Coronary artery (tissue), 2 donors: Measurements from ENCODE around the gene CFDP1.

Experiments used
- DNase-seq: peaks from one replicate; pipeline ENCODE4 v3.0.0-alpha.2; 2017; ENCODE audit warnings: low spot score
- H3K27ac ChIP-seq, 2 donors: fragments of 200-600 bp; sonication (generic); one replicate each; pipeline ENCODE4 v1.5.1; 2016 to 2019
- H3K4me3 ChIP-seq: fragments of 200-600 bp; sonication (generic); 2 replicates; pipeline ENCODE4 v1.5.1; 2016; ENCODE audit warnings: mild to moderate bottlenecking, moderate library complexity
- TF ChIP-seq, protein P1 (sequence below): fragments of 200-600 bp; sonication (generic); IDR thresholded peaks from one replicate; pipeline ENCODE4 v1.5.1; 2019; ENCODE audit warnings: antibody characterized with exemption

The CFDP1 gene

DNA sequence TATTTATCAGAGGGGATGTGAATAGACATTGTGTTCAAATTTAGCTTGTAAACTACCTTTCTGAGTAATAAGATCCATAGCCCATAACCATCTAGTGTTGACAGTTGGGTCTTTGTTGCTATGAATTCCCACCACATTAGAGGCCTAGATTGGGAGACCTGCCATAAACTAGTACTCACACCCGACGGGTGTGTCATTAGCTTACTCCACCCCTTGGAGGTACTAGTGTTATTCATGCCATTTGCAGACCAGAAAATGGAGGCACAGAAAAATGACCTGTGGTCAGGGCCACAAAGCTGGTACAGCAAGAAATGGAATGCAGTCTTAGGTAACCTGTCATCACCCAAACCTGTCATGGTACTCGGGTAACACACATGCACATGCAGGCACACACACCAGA, 140.6 kb downstream of the CFDP1 start:
- TF ChIP-seq, protein P1, sequence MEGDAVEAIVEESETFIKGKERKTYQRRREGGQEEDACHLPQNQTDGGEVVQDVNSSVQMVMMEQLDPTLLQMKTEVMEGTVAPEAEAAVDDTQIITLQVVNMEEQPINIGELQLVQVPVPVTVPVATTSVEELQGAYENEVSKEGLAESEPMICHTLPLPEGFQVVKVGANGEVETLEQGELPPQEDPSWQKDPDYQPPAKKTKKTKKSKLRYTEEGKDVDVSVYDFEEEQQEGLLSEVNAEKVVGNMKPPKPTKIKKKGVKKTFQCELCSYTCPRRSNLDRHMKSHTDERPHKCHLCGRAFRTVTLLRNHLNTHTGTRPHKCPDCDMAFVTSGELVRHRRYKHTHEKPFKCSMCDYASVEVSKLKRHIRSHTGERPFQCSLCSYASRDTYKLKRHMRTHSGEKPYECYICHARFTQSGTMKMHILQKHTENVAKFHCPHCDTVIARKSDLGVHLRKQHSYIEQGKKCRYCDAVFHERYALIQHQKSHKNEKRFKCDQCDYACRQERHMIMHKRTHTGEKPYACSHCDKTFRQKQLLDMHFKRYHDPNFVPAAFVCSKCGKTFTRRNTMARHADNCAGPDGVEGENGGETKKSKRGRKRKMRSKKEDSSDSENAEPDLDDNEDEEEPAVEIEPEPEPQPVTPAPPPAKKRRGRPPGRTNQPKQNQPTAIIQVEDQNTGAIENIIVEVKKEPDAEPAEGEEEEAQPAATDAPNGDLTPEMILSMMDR, result no peak
- Histone ChIP-seq H3K4me3 (no peak overlapping the region), H3K27ac (no peak overlapping the region)
- no peak for DNase-seq

DNA sequence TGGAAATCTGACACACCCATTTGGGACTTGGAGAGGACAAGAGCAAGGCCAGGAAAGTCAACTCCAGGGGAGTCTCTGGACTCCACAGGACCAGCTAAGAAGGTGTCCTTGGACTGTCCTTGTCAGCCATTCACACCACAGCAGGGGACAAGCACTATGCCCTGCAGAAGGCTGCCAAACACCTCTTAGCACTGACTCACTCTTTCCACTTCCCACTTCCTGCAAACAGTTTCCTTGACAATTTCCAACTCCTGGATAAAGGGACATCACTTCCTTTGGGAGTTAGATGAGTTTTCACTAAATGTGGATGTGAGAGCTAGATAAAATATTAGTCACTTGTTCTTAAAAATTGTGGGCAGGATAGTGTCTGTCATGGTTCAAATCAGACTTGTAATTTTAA, 144.1 kb downstream of the CFDP1 start:
- no peak overlapping the region for H3K27ac ChIP-seq
- no peak for DNase-seq
- TF ChIP-seq, protein P1, result no peak

DNA sequence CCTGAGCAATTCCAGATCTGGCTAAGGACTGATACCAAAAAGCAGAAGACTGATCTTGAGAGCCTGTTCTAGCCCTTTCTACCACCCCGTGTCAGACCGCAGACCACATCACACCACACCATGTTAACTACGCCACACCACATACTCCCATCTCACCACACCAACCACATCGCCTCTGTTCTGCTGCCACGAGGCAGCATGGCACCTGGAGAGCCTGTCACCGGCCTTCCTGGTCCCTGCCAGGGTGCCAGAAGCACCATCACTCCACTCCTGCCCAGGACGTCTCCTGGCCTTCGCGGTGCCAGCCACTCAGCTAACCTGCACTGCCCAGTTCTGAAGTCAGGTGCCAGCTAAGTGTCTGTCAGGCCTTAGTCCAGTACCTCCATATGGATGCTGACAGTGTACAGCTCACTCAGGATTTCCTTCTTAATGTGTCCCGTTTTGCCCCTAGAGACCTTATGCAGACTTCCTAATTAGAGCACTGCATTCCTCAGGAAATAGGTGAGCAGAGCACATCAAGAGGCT, 144.6 kb downstream of the CFDP1 start:
- H3K27ac ChIP-seq, result peak overlapping the region in 1 of 2 donors; percentile 56
- TF ChIP-seq, protein P1, result no peak

More for the DNA sequence above, 144.1 kb downstream of the CFDP1 start:
- no peak overlapping the region for H3K4me3 ChIP-seq

DNA sequence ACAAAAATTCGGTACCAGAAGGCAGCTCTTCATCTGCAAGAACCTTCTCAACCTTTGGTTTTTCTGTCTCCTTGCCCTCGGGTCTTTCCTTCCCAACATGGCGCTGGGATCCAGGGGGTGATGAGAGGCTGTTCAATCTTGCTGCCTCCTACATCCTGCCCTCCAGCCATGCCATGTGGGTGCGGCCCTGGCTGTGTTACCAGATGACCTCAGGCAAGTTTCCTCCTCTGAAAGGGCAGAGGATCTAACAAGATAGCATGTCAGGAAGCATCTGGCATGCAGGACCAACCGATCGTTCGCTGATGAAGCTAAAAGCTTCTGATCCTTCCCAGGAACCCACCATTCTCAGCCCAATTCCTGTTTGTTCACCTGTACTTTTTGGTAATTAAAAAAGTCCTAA, 145.1 kb downstream of the CFDP1 start:
- Histone ChIP-seq H3K27ac (peak overlapping the region in 1 of 2 donors; percentile 56), H3K4me3 (no peak overlapping the region)
- TF ChIP-seq, protein P1, result no peak
- DNase-seq, result no peak

More for the DNA sequence above, 144.6 kb downstream of the CFDP1 start:
- no peak for DNase-seq
- no peak overlapping the region for H3K4me3 ChIP-seq

DNA sequence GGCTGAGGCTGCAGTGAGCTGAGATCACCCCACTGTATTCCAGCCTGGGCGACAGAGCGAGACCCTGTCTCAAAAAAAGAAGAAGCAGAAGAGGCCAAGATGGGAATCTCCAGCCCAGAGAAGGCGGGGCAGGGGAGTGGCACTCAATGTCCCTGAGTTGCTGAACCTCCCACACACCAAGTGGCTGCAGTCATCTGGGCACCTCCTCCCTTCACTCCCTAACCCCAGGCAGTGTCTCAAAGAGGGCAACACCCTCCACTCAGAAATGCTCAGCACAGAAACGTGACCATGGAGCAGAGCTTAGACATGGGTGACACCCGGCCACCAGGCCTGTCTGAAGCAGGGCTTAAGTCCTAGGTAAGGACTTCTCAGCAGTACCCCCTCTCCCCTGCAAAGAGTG, 145.6 kb downstream of the CFDP1 start:
- H3K27ac ChIP-seq, result peak overlapping the region in 1 of 2 donors; percentile 56

DNA sequence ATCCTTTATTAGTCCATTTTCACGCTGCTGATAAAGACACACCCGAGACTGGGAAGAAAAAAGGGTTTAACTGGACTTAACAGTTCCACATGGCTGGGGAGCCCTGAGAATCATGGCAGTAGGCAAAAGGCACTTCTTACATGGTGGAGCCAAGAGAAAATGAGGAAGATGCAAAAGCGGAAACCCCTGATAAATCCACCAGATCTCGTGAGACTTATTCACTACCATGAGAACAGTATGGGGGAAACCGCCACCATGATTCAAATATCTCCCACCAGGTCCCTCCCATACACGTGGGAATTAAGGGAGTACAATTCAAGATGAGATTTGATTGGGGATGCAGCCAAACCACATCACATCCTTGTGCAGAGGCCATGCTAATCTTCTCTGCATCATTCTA, 146.9 kb downstream of the CFDP1 start:
- TF ChIP-seq, protein P1, result no peak
- DNase-seq, result no peak
- no peak overlapping the region for H3K4me3 ChIP-seq
- H3K27ac ChIP-seq, result no peak overlapping the region

More for the DNA sequence above, 145.6 kb downstream of the CFDP1 start:
- no peak overlapping the region for H3K4me3 ChIP-seq
- no peak for DNase-seq
- TF ChIP-seq, protein P1, result no peak

DNA sequence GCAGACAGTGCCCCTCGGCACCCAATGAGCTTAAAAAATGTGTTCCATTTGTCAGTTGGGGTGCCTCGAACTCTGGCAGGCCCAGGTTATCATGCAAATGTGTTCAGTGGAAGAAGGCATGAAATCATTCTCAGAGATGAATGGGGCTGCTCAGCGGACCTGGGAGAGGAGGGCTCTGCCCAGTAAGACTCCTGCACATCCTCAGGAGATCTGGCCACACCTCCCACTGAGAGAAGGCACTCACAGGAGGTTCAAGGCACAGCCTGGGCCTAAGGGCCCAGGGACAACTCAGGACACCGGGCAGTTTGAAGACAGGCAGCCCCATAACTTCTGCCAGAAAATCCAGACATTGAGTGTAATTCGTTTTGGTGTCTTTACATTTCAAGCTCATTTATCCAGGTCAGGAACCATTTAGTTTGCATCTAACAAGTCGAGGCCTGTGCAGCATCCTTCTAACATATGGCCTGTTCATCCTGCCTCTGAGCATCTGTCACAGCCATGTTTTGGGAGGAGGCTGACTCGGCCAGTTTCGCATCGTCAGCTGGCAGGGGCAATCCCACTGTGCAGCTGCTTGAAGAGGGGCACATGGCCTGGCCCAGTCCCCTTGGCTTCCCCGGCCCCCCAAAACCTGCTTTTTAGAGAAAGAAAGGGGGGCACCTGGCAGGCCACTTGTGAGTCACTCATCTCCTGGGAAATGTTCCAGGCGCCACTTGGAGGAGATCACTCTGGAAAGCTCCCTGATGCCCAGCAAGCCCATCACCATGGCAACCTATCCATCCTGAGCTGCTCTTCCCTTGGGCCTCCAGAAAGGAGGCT, 150.6 kb downstream of the CFDP1 start:
- Histone ChIP-seq H3K4me3 (no peak overlapping the region), H3K27ac (no peak overlapping the region)
- TF ChIP-seq, protein P1, result no peak
- no peak for DNase-seq
